Endothelial cell of umbilical vein (primary cell): ENCODE measurements around the gene MRPL34.

ENCODE experiments used
- EZH2 ChIP-seq: IDR thresholded peaks from 2 replicates; pipeline ENCODE4 v1.6.1; 2012; ENCODE audit warnings: borderline replicate concordance, low read depth, mild to moderate bottlenecking, moderate library complexity, low read length, inconsistent platforms; ENCODE audit not compliant: severe bottlenecking
- POLR2A ChIP-seq: IDR thresholded peaks from 2 replicates; pipeline ENCODE4 v1.6.1; 2012; ENCODE audit warnings: low read depth, mild to moderate bottlenecking, control low read depth, low read length
- POLR2AphosphoS5 ChIP-seq: IDR thresholded peaks from 2 replicates; pipeline ENCODE4 v1.6.1; 2012; ENCODE audit warnings: low read depth, mild to moderate bottlenecking, control low read depth, low read length, moderate library complexity; ENCODE audit not compliant: insufficient read depth
- TF ChIP-seq, protein P1 (sequence below), 2 donors: IDR thresholded peaks; 1 replicate in 1 of 2; 2 replicates in 1 of 2; pipeline ENCODE4 v1.5.1; 2011; ENCODE audit warnings: low read length in 2 of 2, mild to moderate bottlenecking in 2 of 2, moderate library complexity in 2 of 2, control low read depth in 1 of 2, inconsistent platforms in 1 of 2, low read depth in 1 of 2; ENCODE audit not compliant: insufficient read depth in 1 of 2; ENCODE audit errors: extremely low read depth in 1 of 2

DNA sequence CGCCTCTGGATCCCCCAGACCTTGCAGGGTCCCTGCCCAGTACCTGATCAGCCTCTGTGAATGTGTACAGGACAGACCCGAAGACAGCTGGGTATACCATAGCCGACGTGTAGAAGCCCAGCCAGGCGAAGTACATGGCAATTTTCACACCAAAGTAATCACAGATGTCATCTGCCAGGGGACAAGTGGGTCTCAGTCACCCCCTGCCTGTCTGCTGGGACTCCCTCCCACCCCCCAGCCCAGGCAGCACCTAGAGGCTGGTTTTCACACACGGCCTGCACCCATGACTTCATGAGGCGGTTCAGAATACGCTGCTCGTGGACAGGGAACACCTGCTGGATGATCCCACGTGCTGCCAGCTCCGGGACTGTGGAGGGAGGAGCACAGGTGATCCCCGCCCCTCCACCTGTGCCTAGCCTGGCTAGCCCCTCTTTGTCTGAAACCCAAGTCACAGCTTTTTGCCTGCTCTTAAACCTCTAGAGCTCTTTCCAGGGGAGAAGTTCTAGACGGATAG, 25.4 kb downstream of the MRPL34 start:
- TF ChIP-seq, protein P1, sequence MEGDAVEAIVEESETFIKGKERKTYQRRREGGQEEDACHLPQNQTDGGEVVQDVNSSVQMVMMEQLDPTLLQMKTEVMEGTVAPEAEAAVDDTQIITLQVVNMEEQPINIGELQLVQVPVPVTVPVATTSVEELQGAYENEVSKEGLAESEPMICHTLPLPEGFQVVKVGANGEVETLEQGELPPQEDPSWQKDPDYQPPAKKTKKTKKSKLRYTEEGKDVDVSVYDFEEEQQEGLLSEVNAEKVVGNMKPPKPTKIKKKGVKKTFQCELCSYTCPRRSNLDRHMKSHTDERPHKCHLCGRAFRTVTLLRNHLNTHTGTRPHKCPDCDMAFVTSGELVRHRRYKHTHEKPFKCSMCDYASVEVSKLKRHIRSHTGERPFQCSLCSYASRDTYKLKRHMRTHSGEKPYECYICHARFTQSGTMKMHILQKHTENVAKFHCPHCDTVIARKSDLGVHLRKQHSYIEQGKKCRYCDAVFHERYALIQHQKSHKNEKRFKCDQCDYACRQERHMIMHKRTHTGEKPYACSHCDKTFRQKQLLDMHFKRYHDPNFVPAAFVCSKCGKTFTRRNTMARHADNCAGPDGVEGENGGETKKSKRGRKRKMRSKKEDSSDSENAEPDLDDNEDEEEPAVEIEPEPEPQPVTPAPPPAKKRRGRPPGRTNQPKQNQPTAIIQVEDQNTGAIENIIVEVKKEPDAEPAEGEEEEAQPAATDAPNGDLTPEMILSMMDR (IDR thresholded peaks at IDR 0.05; ENCODE audit: extremely low read depth in 1 of 2, insufficient read depth in 1 of 2, low read depth in 1 of 2, low read length in 2 of 2), result no peak
- TF ChIP-seq POLR2A, result no peak
- no peak for TF ChIP-seq POLR2AphosphoS5
- TF ChIP-seq EZH2, result no peak
